Urothelium cell line (cell line): ENCODE results near the gene PFN2.

Experiments
- DNase-seq: peaks from one replicate; pipeline ENCODE4 v3.0.0; 2011; ENCODE audit warnings: low spot score, mixed read lengths
- FAIRE-seq: peaks from 2 replicates; lab custom pipeline; 2011; peaks lifted over from hg19 to GRCh38; lab: Jason Lieb, UNC

Gene PFN2

GRCh38 chr3:149933008-149933407, 37.7 kb downstream of the PFN2 start:
- FAIRE-seq: no peak

GRCh38 chr3:149920119-149920518, 50.6 kb downstream of the PFN2 start:
- DNase-seq: no peak
- FAIRE-seq: no peak

More at GRCh38 chr3:149933008-149933407, 37.7 kb downstream of the PFN2 start:
- DNase-seq: no peak

- no peak for FAIRE-seq
- no peak for DNase-seq
These were observed 51.2 kb downstream of the PFN2 start for GRCh38 chr3:149919509-149919908.

GRCh38 chr3:149917124-149917667, 53.5 kb downstream of the PFN2 start:
- DNase-seq (no peak), FAIRE-seq (no peak)
